HEK293T (cell line): ENCODE measurements around the gene SLC30A10.

Experiments
- FOXA1 ChIP-seq: fragments of 450-650 bp; IDR thresholded peaks from 2 replicates; pipeline ENCODE4 v1.6.1; 2016; ENCODE audit warnings: mild to moderate bottlenecking
- L3MBTL2 ChIP-seq: fragments of 450-650 bp; conservative IDR thresholded peaks from 2 replicates; pipeline ENCODE4 v1.6.1; 2016; ENCODE audit warnings: mild to moderate bottlenecking
- NFRKB ChIP-seq: fragments of 450-650 bp; IDR thresholded peaks from 2 replicates; pipeline ENCODE4 v1.6.1; 2016; ENCODE audit warnings: mild to moderate bottlenecking, moderate library complexity
- SP1 ChIP-seq: fragments of 450-650 bp; IDR thresholded peaks from 2 replicates; pipeline ENCODE4 v1.6.1; 2017
- TARDBP ChIP-seq: fragments of 450-650 bp; IDR thresholded peaks from 2 replicates; pipeline ENCODE4 v1.6.1; 2016
- TF ChIP-seq, protein P1 (sequence below): fragments of 450-650 bp; IDR thresholded peaks from 2 replicates; pipeline ENCODE4 v1.6.1; 2016

DNA sequence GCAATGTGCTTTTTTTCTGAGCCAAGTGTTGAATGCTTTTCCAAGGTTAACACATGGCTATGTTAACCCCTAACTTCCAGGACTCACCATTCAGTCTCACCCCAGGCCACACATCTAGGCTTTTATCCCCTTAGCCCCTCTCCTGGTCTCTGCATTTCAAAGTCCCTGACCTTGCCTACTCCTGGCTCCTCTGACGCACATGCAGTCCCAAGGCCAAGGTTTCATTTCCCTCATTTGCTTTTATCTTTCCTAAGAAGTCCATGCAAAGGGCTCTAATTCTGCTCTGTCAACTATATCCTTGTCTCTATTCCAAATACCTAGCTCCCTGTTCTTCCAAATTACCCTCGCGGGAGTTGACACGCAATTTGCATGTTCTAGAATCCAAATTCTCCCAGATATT lies 25.4 kb downstream of the SLC30A10 start:
- TF ChIP-seq, protein P1, sequence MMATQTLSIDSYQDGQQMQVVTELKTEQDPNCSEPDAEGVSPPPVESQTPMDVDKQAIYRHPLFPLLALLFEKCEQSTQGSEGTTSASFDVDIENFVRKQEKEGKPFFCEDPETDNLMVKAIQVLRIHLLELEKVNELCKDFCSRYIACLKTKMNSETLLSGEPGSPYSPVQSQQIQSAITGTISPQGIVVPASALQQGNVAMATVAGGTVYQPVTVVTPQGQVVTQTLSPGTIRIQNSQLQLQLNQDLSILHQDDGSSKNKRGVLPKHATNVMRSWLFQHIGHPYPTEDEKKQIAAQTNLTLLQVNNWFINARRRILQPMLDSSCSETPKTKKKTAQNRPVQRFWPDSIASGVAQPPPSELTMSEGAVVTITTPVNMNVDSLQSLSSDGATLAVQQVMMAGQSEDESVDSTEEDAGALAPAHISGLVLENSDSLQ: no peak
- no peak for TF ChIP-seq L3MBTL2
- no peak for TF ChIP-seq FOXA1
- no peak for TF ChIP-seq TARDBP
- TF ChIP-seq NFRKB: no peak
- TF ChIP-seq SP1: no peak
